GM21390 (cell line): ENCODE measurements around the gene POU2F2.

ENCODE experiments used
- ATAC-seq: cut with Tn5 transposase; IDR thresholded peaks from one replicate; pipeline ENCODE4 v1.9.1; 2021; ENCODE audit not compliant: unreplicated experiment

The POU2F2 gene

DNA sequence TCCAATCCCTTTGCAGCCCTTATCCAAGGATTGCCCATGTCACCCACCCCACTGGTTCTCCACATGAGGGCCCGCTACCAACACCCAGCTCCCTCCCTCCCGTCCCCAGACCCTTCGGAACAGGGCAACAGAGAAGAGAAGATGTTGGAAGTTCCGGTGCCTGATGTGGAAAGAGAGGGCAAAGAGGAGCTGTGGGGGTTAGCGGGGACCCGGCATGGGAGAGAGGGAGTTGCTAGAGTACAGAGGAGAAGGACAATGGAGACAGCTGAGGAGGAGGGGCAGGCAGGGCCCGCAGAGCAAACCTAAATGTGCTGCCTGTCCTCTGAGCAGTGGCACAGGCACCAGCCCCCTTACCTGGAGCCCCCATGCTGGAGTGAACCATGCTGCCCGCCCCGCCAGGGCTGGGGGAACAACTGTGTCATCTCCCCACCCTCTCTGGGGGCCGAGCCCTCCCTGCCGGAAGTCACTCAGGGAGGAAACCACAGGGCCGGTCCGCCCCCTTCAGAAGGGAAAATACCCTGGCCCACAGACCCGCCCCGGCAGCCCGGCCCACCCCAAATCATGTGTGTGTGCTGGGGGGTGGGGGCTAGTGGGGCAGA, at the start of gene POU2F2:
POU2F2 (minus strand) TSS at position 417 of the 599 bp plus-strand sequence; CDS start at position 382, 35 bp downstream.
- ATAC-seq: no peak

DNA sequence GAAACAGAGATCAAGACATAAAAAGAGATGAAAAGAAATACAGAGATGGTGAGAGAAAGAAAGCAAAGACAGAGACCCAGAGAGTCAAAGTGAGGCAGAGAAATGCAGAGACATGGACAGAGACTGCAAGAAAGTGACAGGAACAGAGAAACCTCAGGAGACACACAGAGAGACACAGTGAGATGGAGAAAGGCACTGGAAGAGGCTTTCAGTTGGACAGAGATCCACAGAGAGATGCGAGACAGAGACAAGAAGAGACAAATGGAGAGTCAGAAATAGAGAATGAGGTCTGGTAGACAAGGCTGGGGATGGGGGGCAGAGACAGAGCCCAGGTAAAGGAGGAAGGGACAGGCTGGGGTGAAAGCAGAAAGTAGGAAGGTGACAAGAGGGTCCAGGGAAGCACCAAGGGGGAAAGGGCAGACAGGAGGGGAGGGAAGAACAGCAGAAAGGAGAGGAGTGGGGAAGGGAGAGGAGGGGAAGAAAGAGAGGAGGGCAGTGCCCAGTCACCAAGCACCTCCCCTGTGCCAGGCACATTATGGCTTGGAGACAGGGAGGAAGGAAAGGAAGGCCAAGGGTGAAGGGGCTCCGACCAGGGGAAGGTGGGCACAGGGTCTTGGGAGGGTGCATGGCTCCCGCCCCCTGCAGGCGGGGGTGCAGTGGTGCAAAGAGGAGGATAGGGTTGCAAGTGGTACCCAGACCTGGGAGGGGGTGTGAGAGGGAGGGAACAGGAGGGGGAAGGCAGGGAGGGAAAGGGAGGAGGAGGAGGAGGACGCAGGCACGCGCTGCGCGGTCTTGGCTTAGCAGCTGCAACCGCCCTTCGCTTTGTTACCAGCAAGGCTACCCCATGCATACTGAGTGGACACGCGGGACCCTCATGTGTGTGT, 46.8 kb upstream of the POU2F2 start:
- no peak for ATAC-seq

DNA sequence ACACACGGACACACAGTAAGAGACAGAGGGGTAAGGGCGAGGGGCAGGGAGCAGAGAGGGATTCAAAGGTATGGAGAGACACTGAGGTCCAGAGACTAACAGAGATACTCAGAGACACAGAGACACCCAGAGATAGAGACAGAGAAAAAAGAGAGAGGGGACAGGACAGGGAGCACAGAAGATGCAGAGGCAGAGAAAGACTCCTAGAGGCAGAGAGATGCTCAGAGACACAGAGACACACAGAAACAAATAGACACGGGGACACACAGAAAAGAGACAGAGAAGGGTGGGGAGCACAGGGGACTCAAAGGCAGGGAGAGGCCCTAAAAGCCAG, 45.4 kb upstream of the POU2F2 start:
- ATAC-seq: no peak

DNA sequence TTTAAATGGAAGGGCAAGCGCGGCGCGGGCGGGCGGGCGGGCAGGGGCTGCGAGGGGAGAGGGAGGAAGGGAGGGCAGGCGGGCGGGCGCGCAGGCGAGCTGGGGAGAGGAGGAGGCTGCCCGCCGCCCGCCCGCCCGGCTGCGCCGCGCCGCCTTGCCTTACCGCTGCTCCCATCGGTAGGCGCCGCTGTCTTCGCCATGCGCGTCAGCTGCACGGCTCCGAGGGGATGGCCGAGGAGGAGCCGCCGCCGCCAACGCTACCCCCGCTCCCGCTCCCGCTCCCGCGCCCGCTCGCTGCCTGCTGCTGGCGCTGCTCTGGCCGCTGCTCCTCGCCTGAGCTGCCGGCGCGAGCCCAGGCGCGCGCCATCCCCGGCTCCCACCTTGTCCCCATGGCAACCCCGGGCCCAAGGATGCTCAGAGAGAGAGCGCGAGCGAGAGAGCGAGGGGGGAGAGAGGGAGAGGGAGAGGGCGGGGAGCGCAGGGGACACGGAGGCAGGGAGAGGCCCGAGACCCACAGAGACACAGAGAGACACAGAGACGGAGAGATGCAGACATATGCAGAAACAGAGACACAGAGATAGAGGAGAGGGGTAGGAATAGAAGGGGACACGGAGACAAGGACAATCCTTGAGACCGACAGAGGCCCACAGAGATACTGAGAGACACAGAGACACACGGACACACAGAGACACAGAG, 44.9 kb upstream of the POU2F2 start:
- ATAC-seq: no peak

DNA sequence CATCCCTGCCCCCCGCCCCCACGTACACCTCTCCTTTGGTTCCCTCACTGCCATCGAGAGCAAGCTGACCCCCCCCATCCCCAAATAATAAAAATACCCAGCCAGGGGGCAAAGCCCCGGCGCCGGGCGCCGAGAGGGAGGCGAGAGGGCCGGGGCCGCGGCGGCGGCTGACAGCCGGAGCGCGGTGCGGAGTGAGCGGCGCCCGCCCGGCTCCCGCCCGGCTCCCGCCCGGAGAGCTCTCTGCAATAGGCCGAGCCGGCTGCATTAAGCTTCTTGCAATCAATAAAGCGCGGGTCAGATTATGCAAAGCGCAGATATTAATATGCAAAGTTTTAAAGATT, 44.4 kb upstream of the POU2F2 start:
- no peak for ATAC-seq

DNA sequence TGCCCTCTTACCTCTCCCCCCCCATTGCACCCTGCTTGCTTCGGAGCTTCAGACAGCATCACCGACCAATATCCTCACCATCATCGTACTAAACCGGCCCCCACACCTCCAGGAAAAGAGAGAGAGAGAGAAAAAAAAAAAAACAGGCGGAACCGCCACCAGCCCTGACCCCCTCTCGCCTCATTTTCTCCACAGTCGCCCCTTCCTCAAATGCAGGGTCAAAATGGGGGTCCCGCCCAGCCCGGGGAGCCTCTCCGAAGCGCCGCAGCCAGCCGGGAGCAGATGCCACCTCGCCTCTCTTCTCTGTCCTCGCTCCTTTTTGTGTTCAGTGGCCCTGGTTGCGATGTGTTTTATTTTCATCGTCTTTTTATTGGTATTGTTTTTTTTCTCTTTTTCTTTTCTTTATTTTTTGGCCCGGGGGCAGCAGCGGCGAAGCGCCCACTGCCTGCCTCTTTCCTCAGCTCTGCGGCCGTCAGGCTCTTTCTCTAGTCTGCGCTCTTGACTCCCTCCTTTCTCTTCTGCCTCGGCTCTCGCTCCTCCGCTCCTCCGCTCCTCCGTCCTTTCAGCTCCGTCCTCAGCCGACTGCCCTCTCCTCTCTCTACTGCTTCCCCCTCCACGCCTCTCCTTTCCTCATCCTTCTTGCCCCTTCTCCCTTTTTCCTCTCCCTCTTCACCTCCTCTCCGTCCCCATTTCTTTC, 43.9 kb upstream of the POU2F2 start:
- no peak for ATAC-seq

DNA sequence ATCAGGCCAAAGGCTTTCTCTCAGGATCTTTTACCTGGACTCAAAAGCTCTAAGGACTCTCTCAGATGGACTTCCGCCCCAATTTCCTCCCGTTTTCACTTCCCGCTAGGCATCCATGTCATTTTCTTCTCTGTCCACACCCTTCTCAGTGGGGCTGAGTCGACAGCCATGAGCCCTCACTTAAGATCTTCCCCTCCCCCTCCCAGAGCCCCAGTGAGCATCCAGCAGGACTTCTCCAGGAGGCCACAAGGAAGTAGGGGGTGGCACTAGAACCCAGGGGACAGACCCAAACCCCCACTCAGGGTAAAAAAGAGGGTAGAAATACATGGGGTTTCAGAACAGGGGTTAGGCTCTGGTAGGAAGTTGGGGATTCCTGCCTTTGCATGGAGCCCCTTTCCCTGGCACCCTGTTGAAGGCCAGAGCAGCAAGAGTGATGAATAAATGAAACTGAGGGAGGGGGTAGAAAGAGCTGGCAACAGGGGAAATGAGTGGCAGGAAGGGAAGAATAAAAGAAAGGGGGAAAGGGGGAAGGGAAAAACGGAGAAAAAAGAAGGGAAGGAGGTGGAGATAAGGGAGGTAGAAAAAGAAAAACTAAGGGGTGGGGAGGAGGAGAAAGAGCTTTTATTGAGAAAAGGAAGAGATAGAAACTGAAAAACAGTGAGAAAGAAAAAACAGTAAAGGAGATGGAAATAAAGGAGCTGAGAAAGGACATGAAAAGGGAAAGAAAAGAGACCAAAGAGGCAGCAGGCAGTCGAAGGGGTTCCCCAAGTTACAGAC, 42.9 kb upstream of the POU2F2 start:
- no peak for ATAC-seq

DNA sequence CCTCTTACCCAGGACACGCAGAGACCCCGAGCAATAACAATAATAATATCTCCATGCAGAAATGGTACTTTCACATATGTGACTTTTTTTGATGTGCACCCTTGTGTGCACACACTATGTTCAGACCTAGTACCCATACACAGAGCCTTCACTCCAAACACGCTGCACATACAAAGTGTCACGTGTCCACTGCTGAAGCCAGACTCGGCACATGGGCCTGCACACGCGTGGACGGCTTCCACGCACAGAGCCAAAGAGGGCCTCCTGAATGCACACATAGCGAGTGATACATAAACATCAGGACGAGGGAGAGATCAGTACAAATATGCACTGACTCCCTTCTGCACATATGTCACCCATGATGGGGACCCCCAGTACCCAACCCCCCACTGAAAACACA, 41.9 kb upstream of the POU2F2 start:
- ATAC-seq: no peak

DNA sequence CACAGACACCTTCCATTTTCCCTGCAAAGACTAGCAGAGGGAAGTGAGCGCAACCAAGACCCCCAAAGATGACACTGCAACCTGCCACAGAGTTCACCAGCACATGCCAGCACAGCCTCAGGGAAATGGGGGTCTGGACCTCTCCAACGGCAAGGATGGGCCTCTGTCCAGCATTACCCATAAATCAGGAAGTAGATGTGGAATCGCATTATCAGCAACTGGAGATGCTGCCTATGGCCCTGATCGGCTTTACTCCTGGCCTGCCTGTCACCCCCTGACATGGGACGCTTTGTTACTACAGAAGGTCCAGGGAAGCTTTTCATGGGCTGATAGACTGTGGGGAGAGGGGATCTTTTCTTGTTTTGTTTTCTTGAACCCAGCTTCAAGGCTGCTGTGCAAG, 41.4 kb upstream of the POU2F2 start:
- no peak for ATAC-seq

DNA sequence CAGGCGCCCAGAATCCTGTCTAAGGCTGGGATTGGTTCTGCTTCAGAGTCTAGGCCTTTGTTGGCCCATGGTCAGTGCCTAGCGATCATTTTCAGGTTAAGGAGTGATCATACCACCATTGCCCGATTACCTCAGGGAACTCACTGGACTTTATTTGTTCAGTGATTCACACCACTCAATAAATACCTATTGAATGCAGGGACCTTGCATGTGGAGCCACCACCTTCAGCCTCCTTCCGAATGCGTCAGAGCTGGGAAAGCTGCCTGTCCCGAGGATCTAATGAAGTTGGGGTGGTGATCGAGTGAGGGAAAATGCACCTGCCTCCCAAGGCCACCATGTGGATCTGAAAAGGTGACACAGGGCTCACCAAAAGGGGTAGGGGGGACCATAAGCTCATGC, 40.0 kb upstream of the POU2F2 start:
- ATAC-seq: no peak

DNA sequence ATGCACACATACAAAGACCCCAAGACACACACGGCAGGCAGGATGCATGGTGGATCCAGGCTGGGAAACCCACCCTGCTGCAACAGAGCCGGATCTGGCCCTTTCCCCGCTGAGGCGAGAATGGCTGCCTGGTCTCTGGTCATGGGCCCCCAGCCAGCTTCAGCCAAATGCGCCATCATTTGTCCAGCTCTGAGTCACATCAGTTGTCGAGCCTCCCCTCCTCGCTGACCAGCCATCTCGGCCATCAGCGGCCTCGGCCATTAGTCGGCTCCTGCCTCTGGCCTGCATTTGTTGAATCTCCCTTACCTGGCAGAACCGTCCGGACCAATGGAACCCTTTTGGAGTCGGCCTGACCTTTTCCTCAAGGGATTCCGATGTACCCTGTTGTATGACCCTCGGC, 38.5 kb upstream of the POU2F2 start:
- no peak for ATAC-seq

DNA sequence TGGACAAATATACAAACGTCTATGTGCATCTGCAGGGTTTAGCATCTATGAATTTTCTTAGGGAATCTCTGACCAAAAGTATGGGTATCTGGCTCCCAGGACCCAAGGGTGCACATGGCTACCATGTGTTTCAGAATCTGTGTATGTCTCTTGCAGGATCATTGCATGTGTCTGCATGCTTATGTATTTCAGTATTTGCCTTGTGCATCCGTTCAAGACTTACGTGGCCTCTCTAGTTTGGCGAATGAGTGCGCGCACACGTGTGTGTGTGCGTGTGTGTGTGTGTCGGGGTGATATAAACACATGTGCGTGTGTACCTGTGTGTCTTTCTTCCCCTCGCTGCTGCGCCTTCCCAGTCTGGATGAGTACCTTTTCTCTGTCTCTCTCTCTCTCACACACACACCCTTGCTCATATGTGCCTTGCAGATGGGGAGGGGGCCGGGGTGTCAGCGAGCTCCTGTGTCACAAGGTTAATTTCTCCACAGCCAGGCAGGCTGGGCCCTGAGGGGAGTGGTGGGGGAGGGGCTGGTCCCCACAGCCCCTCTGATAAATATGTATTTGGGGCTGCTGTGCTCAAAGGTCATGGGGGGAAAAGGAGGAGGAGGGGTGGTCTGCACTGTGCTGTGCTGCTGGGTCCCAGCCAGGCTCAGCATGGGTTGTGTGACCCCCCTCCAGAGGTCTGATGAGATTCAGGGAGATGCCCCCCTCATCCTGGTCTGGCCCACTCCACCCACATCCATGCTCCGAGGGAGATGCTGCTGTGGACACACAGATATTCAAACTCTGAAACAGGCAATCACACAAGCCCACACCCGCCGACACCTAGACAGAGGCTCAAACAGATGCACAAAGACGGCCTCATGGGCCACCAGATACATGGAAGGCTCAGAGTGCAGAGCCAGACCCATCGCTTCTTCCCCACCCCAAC, 37.5 kb upstream of the POU2F2 start:
- no peak for ATAC-seq

DNA sequence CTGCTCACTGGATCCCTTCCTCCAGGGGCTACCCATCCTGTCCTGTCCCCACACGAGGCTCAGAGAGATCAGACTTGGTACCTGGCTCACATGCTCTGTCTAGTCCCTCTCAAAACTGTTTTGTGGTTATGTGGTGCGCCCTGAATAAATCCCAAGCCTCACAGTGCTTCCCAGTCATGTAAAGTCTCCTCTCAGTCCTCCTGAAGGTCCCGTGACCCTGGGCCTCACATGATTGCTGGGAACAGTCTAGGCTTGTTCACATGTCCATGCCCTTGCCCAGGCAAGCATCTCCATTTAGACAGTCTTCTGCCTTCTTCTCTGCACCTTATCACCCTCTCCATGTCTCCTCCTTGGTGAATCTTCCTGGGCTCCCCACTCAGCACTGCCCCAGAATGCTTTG, 36.0 kb upstream of the POU2F2 start:
- ATAC-seq: no peak

DNA sequence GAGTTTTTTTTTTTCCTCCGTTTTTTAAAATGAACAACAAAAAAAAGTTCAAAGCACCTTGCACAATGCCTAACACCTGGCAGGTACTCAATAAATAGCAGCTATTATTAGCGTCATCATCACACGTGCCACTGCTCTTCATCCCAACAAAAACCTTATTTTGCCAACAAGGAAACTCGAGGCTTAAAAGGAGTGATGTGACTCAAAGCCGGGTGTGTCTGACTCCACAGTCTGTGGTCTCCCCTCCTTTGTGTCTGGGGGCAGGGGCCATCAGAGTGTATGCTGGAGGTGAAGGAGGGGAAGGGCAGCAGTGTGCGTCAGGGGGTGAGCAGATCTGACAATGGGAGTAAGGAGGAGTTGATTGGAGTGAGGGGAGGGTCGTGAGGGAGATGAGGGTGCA, 34.1 kb upstream of the POU2F2 start:
- no peak for ATAC-seq

DNA sequence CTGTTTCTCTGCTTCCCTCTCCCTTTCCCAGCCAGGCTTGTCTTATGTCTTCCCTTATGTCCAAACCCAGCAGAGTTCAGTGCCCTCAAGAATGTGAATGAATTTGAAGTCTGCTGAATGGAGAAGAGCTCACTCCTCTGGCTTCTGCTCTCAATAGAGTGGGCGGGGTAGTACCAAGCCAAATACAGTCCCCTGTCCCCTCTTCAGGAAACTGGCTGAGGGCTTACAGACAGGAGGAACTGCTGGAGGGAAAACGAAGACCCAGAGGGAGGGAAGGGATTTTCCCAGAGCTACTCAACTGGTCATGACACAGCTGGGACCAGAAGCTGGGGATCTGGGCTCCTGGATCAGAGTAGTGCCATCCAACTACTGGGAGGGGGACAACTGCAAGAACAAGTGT, 32.9 kb upstream of the POU2F2 start:
- ATAC-seq: no peak

DNA sequence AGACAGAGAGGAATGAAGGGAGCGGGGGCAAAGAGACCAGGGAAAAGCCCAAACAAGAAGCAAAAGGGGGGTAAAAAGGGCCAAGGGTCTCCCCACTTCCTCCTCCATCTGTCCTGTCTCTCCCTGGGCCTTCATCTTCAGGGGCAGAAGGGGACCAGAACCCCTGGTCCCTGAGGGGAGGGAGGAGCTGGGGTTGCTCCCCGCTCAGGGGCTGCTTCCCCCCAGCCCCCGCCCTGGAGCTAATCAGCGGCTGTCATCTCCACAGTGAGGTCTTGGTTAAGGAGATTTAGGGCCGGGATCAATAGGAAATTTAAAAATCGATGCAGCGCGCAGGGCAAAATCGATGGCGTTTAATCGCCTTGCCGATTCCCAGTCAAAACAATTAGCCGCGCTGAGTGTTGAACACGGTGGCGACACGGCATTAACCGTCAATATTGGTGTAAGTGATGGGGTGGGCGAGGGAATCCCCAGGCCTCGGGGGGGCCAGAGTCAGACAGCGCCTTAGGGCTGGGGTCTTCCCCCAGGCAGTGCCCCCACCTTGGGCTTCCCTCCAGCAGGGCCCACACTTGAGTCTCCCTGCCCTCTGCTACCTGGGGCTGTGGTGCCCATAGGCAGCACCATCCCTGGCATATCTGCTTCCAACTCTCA, 29.5 kb upstream of the POU2F2 start:
- no peak for ATAC-seq

DNA sequence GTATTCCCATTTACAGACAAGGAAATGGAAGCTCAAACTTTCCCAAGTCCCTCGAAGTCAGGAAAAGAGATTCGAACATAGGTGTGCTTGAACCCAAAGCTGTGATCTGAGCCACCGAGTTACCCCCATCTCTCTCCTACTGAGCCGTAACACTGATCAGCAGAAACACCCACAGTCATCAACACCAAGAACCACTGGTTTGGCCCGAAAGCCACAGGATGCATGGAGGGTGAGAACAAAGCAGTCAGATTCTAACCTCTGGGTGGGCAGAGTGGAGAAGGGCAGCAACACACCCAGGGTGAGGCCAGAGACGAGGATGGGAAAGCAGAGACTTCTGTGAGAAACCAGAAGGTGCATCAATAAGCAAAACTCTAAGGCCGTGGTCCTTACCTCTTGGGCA, 27.7 kb upstream of the POU2F2 start:
- no peak for ATAC-seq

DNA sequence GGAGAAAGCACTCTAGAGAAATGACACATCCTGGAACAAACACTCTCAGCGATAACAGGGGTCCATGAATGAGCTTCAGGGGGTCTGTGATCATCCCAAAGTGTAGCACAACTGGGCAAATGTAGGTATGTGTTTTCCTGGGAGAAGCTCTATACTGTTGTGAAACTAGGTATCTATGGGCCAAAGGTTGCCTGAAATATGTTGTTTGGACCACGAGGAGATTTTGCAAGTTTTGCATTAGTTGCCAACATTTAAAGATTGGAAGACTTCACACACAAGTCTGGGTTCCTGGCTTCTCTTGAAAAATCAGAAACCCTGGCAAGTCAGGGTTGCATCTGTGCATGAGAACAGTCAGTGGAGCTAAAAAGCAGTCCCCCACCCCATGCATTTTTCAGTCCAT, 26.7 kb upstream of the POU2F2 start:
- no peak for ATAC-seq

DNA sequence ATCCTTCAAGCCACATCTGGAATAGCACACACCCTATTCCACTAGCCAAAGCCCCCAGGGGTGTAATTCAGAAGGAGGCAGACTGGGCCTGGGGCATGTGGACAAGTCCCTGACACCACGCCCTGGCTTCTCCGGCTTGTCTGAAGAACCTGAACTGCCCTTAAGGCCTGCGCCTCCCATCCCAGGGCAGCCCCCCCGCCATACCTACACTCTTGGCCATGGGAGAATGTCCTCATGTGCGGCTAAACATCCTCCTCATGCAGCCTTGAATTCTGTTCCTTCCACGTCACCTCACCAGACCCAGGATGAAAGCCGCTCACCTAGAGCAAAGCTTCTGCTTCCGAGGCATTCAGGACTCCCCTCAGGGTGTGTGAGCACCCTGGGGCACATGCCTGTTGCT, 24.3 kb upstream of the POU2F2 start:
- no peak for ATAC-seq
